Colonic mucosa (tissue), 4 donors: ENCODE results near the gene RNU1-1. TPM values are rescaled to one million over a fixed set of nuclear protein-coding genes. Genes with fewer than 3 reads are reported as not detected.

ENCODE experiments used
- DNase-seq: peaks from one replicate; pipeline ENCODE4 v3.0.0-alpha.2; 2020
- H3K27ac ChIP-seq: fragments of 200-600 bp; one replicate; pipeline ENCODE4 v1.8.0; 2021
- H3K27me3 ChIP-seq: fragments of 200-600 bp; one replicate; pipeline ENCODE4 v1.8.0; 2021
- H3K36me3 ChIP-seq: fragments of 200-600 bp; one replicate; pipeline ENCODE4 v1.8.0; 2021
- H3K4me1 ChIP-seq: fragments of 200-600 bp; one replicate; pipeline ENCODE4 v1.8.0; 2021; ENCODE audit warnings: mild to moderate bottlenecking
- H3K4me3 ChIP-seq: fragments of 200-600 bp; one replicate; pipeline ENCODE4 v1.8.0; 2021
- H3K9ac ChIP-seq, 2 donors: one replicate each; pipeline ENCODE4 v1.7.0; 2013; ENCODE audit warnings: control low read depth in 2 of 2, low read depth in 2 of 2, low read length in 2 of 2
- H3K9me3 ChIP-seq: fragments of 200-600 bp; one replicate; pipeline ENCODE4 v1.8.0; 2021
- CTCF ChIP-seq: fragments of 200-600 bp; IDR thresholded peaks from one replicate; pipeline ENCODE4 v1.8.0; 2022; ENCODE audit warnings: antibody characterized with exemption, mild to moderate bottlenecking
- intact Hi-C: fragments of 100-400 bp; cut with DNase I; formaldehyde crosslinking; loops from one replicate; pipeline ENCODE4 v1.14.1; 2022
- total RNA-seq, 2 donors: library from RNA; stranded (reverse); fragmentation: NEBNext Ultra II Directional in 1 of 2; extraction: Animal tissue kit (Norgen Biotek cat#: 25700) in 1 of 2; gene quantifications; one replicate each; pipeline ENCODE4 v1.2.1, GENCODE V29; 2021
- donor health status: healthy.
- donor health status: DM: no; HTN: no; CAD: no.
- donor health status: DM: no; HTN: no; CAD: no.

RNU1-1 gene
- total RNA-seq, 2 donors from 2014 or later, result 1,159 to 2,517 TPM

GRCh38 chr1:16474166-16474800 is 39.8 kb downstream of the RNU1-1 start:
- DNase-seq, result no peak
- Histone ChIP-seq H3K27me3 (no peaks in the 10 kb centered on the region), H3K9me3 (no peaks in the 10 kb centered on the region), H3K27ac (no peak overlapping the region), H3K4me1 (no peaks in the 10 kb centered on the region), H3K36me3 (no peaks in the 10 kb centered on the region), H3K4me3 (no peak overlapping the region), H3K9ac (no peak overlapping the region)
- intact Hi-C loops, result no loop called here
- no peak for TF ChIP-seq CTCF

- Histone ChIP-seq H3K9me3 (no peaks in the 10 kb centered on the region), H3K36me3 (no peaks in the 10 kb centered on the region), H3K9ac (no peak overlapping the region), H3K4me3 (no peak overlapping the region), H3K27ac (no peak overlapping the region), H3K27me3 (no peaks in the 10 kb centered on the region), H3K4me1 (no peaks in the 10 kb centered on the region)
- TF ChIP-seq CTCF, result no peak
- no peak for DNase-seq
- intact Hi-C loops, result no loop called here
Measured at GRCh38 chr1:16468558-16468957, 45.5 kb downstream of the RNU1-1 start.

GRCh38 chr1:16464917-16465625 is 49.0 kb downstream of the RNU1-1 start:
- no peak for TF ChIP-seq CTCF
- H3K36me3 ChIP-seq, result no peaks in the 10 kb centered on the region
- no peaks in the 10 kb centered on the region for H3K9me3 ChIP-seq
- no peak overlapping the region for H3K4me3 ChIP-seq
- no peak overlapping the region for H3K9ac ChIP-seq
- no peaks in the 10 kb centered on the region for H3K27me3 ChIP-seq
- intact Hi-C loops, result no loop called here
- no peak overlapping the region for H3K27ac ChIP-seq
- no peaks in the 10 kb centered on the region for H3K4me1 ChIP-seq
- DNase-seq, result no peak

Other genes starting within 250 kb of the RNU1-1 start
- 10 to 100 TPM; 15.0 to 17.8 TPM for gene FBXO42, start 161.8 kb downstream of the RNU1-1 start, total RNA-seq
- 100 to 1,000 TPM; 119 to 140 TPM for gene SZRD1, start 147.0 kb downstream of the RNU1-1 start, total RNA-seq
- gene SPATA21, start 76.9 kb downstream of the RNU1-1 start, total RNA-seq, result not detected
- gene NECAP2, start 73.6 kb downstream of the RNU1-1 start, total RNA-seq, result 10 to 100 TPM; 46.4 to 57.7 TPM
- gene NBPF1, start 99.3 kb upstream of the RNU1-1 start, total RNA-seq, result 10 to 100 TPM; 45.2 to 54.3 TPM
- 1,000 to 10,000 TPM; 1,159 to 2,517 TPM for gene RNU1-3, start 152.7 kb upstream of the RNU1-1 start, total RNA-seq
- 1,000 to 10,000 TPM; 1,159 to 2,517 TPM for gene RNU1-4, start 226.2 kb upstream of the RNU1-1 start, total RNA-seq